GM03348 (cell line): ENCODE results near the gene COL9A2.

Experiments used
- DNase-seq: peaks from one replicate; pipeline ENCODE4 v3.0.0; 2012; ENCODE audit warnings: low spot score

The COL9A2 gene

GRCh38 chr1:40303051-40303771 lies 13.9 kb downstream of the COL9A2 start:
- DNase-seq: no peak

GRCh38 chr1:40302475-40302874 lies 14.6 kb downstream of the COL9A2 start:
- no peak for DNase-seq

GRCh38 chr1:40301541-40302299 lies 15.4 kb downstream of the COL9A2 start:
- DNase-seq: no peak

GRCh38 chr1:40301066-40301465 lies 16.0 kb downstream of the COL9A2 start:
- DNase-seq: no peak

GRCh38 chr1:40300651-40301050 lies 16.4 kb downstream of the COL9A2 start:
- DNase-seq: no peak

GRCh38 chr1:40300249-40300567 lies 16.9 kb downstream of the COL9A2 start:
- no peak for DNase-seq

- DNase-seq: no peak
Measured at GRCh38 chr1:40299366-40300248, 17.5 kb downstream of the COL9A2 start.

- DNase-seq: no peak
Measured at GRCh38 chr1:40291293-40291692, 25.8 kb downstream of the COL9A2 start.

GRCh38 chr1:40281853-40282252 lies 35.2 kb downstream of the COL9A2 start:
- no peak for DNase-seq

GRCh38 chr1:40276122-40276521 lies 41.0 kb downstream of the COL9A2 start:
- DNase-seq: no peak

- DNase-seq: no peak
Measured at GRCh38 chr1:40274331-40274730, 42.8 kb downstream of the COL9A2 start.

- DNase-seq: no peak
Measured at GRCh38 chr1:40273547-40274166, 43.4 kb downstream of the COL9A2 start.

- DNase-seq: no peak
Measured at GRCh38 chr1:40272653-40273213, 44.4 kb downstream of the COL9A2 start.

- DNase-seq: peak; percentile 24
Measured at GRCh38 chr1:40270152-40270834, 46.8 kb downstream of the COL9A2 start.

GRCh38 chr1:40268211-40268610 lies 48.9 kb downstream of the COL9A2 start:
- no peak for DNase-seq

GRCh38 chr1:40267767-40268187 lies 49.3 kb downstream of the COL9A2 start:
- peak; percentile 75 for DNase-seq

- DNase-seq: no peak
Measured at GRCh38 chr1:40266786-40267535, 50.1 kb downstream of the COL9A2 start.

GRCh38 chr1:40265919-40266318 lies 51.2 kb downstream of the COL9A2 start:
- DNase-seq: no peak

- DNase-seq: no peak
Measured at GRCh38 chr1:40265298-40265697, 51.8 kb downstream of the COL9A2 start.

- no peak for DNase-seq
Measured at GRCh38 chr1:40264354-40264781, 52.7 kb downstream of the COL9A2 start.

GRCh38 chr1:40258445-40258769 lies 58.7 kb downstream of the COL9A2 start:
- DNase-seq: peak; percentile 23
